ENCODE data around the gene DDAH1.

DNA sequence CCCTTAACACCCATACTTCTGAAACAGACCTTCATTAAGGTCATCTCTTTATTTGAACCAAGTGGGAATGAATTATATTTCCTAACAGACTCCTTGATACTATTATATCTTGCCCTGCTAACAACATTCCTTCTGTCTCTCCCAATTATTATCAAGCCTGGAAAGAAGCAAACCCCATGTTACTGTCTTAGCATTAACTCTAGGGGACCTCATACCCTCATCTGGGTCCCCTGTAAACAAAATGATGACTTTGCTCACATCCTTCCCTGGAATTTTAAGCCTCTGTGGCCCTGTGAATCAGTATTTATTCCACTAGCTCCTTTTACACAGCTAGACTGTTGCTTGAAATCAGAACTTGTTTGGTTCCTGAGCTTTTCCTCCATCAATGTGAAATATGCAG, 150.2 kb downstream of the DDAH1 start:
- TF ChIP-seq POLR2A (IDR thresholded peaks at IDR 0.05; ENCODE audit: low read length) (no peak), GATA1 (IDR thresholded peaks at IDR 0.05; ENCODE audit: low read depth, low read length) (no peak)
